SU-DHL-6 (cell line): ENCODE data around the gene HAPLN1.

ENCODE experiments used
- H2AFZ ChIP-seq: fragments of 200-600 bp; sonication (generic); 2 replicates; pipeline ENCODE4 v1.6.1; 2014; ENCODE audit warnings: low read depth, mild to moderate bottlenecking, moderate library complexity, mixed read lengths, antibody characterized with exemption, low read length; ENCODE audit not compliant: severe bottlenecking
- H3F3A ChIP-seq: fragments of 200-600 bp; shearing (Covaris generic); 2 replicates; pipeline ENCODE4 v1.6.0; 2016; ENCODE audit warnings: antibody characterized with exemption, mild to moderate bottlenecking; ENCODE audit not compliant: insufficient read depth
- H3K27ac ChIP-seq: fragments of 200-600 bp; sonication (generic); 2 replicates; pipeline ENCODE4 v1.5.1; 2016; ENCODE audit warnings: low read depth, mild to moderate bottlenecking, low read length, moderate library complexity, mixed read lengths
- H3K27me3 ChIP-seq: fragments of 200-600 bp; sonication (generic), shearing (Covaris generic); 2 replicates; pipeline ENCODE4 v1.6.0; 2014; ENCODE audit warnings: mild to moderate bottlenecking, low read length
- H3K36me3 ChIP-seq: fragments of 200-600 bp; sonication (generic); 2 replicates; pipeline ENCODE4 v1.6.1; 2014; ENCODE audit warnings: mild to moderate bottlenecking, low read length, mixed read lengths
- H3K4me2 ChIP-seq: fragments of 300-600, 200-600 bp; shearing (Covaris generic), sonication (generic); 2 replicates; pipeline ENCODE4 v1.6.0; 2014; ENCODE audit warnings: low read length, low read depth, mild to moderate bottlenecking; ENCODE audit not compliant: poor library complexity, severe bottlenecking
- H3K4me3 ChIP-seq: fragments of 200-600 bp; sonication (generic); 2 replicates; pipeline ENCODE4 v1.5.1; 2014; ENCODE audit warnings: antibody characterized with exemption, low read length, mild to moderate bottlenecking, mixed read lengths; ENCODE audit not compliant: insufficient read depth, poor library complexity, severe bottlenecking
- H3K79me2 ChIP-seq: fragments of 200-600 bp; sonication (generic); 2 replicates; pipeline ENCODE4 v1.6.1; 2014; ENCODE audit warnings: mild to moderate bottlenecking, low read length, moderate library complexity; ENCODE audit not compliant: insufficient read depth
- H3K9ac ChIP-seq: fragments of 200-600 bp; sonication (generic); 2 replicates; pipeline ENCODE4 v1.7.0; 2014; ENCODE audit warnings: mild to moderate bottlenecking, low read length
- H3K9me2 ChIP-seq: fragments of 200-600 bp; sonication (generic); replicated peaks from 2 replicates; pipeline ENCODE4 v1.6.1; 2014; ENCODE audit warnings: low read length; ENCODE audit not compliant: insufficient read depth
- H3K9me3 ChIP-seq: fragments of 200-600 bp; sonication (generic); 2 replicates; pipeline ENCODE4 v1.6.1; 2014; ENCODE audit warnings: low read length, mixed read lengths; ENCODE audit not compliant: insufficient read depth
- H4K20me1 ChIP-seq: fragments of 200-600 bp; sonication (generic); 2 replicates; pipeline ENCODE4 v1.6.1; 2014; ENCODE audit warnings: low read depth, mild to moderate bottlenecking, antibody characterized with exemption, low read length, moderate library complexity, mixed read lengths
- CTCF ChIP-seq: fragments of 200-600 bp; sonication (generic); IDR thresholded peaks from one replicate; pipeline ENCODE4 v1.5.1; 2017; ENCODE audit warnings: antibody characterized with exemption, mild to moderate bottlenecking, low read length, moderate library complexity; ENCODE audit not compliant: insufficient read depth, poor library complexity, severe bottlenecking
- EZH2phosphoT487 ChIP-seq: fragments of 200-600 bp; sonication (generic), shearing (Covaris generic); conservative IDR thresholded peaks from 2 replicates; pipeline ENCODE4 v1.6.1; 2018; ENCODE audit warnings: mild to moderate bottlenecking, antibody characterized with exemption, low read length, moderate library complexity, mixed read lengths

The HAPLN1 gene

DNA sequence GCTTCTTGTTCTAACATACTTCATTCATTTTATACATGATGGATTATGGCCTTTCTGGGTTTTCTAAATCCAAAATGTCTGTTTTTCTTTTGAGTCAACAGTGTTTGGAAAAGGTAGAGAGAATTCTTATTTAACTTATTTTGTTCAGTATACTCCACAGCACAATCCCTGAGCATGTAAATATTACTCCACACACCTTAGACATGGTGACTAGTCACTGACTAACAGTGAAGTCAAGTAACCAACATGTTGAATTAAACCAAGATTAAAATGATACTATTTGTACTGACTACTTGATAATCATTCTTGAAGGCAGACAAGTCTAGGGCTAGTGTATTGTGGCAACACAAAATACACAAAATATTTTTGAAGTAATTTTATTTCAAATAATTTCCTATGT is 55.0 kb downstream of the HAPLN1 start:
- Histone ChIP-seq H2AFZ (no peak overlapping the region), H4K20me1 (no peaks in the 10 kb centered on the region), H3K79me2 (no peaks in the 10 kb centered on the region), H3K9me3 (no peaks in the 10 kb centered on the region), H3K9me2 (no peaks in the 10 kb centered on the region), H3F3A (no peaks in the 10 kb centered on the region), H3K27ac (no peak overlapping the region), H3K27me3 (no peaks in the 10 kb centered on the region), H3K9ac (no peak overlapping the region), H3K4me3 (no peak overlapping the region), H3K36me3 (no peaks in the 10 kb centered on the region), H3K4me2 (no peak overlapping the region)
- TF ChIP-seq CTCF (no peak), EZH2phosphoT487 (no peak)

DNA sequence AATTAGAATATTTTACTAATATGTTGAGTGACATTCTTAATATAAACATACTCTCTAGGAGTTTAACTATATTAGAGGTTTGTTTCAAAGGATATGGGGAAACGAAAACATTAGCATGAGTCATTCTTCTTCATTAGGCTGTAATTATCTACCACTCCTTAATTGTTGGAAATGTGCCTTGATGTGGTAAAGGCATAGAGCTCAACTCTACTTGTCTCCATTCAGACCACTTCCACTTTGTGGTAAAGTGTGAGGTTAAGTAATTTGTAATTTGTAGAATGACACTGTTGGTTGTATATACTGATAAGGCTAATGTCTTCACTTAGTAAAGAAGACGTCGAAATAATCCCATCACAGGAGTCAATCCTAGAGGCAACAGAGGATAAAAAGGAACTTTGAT is 58.1 kb downstream of the HAPLN1 start:
- no peak overlapping the region for H3K4me2 ChIP-seq
- H4K20me1 ChIP-seq: no peaks in the 10 kb centered on the region
- H3K79me2 ChIP-seq: no peaks in the 10 kb centered on the region
- no peaks in the 10 kb centered on the region for H3F3A ChIP-seq
- H3K27ac ChIP-seq: no peak overlapping the region
- no peaks in the 10 kb centered on the region for H3K27me3 ChIP-seq
- no peaks in the 10 kb centered on the region for H3K9me3 ChIP-seq
- no peak overlapping the region for H3K4me3 ChIP-seq
- H3K9ac ChIP-seq: no peak overlapping the region
- no peaks in the 10 kb centered on the region for H3K9me2 ChIP-seq
- H2AFZ ChIP-seq: no peak overlapping the region
- no peaks in the 10 kb centered on the region for H3K36me3 ChIP-seq
- TF ChIP-seq CTCF (no peak), EZH2phosphoT487 (no peak)

GRCh38 chr5:83657807-83658525 is 62.7 kb downstream of the HAPLN1 start:
- TF ChIP-seq CTCF (no peak), EZH2phosphoT487 (no peak)
- no peaks in the 10 kb centered on the region for H3K79me2 ChIP-seq
- H3K9me2 ChIP-seq: no peaks in the 10 kb centered on the region
- no peak overlapping the region for H3K27ac ChIP-seq
- H3K9ac ChIP-seq: no peak overlapping the region
- no peak overlapping the region for H3K4me2 ChIP-seq
- no peaks in the 10 kb centered on the region for H3K9me3 ChIP-seq
- no peaks in the 10 kb centered on the region for H3F3A ChIP-seq
- H2AFZ ChIP-seq: no peak overlapping the region
- no peaks in the 10 kb centered on the region for H4K20me1 ChIP-seq
- H3K27me3 ChIP-seq: no peaks in the 10 kb centered on the region
- no peaks in the 10 kb centered on the region for H3K36me3 ChIP-seq
- no peak overlapping the region for H3K4me3 ChIP-seq
